Measurements from ENCODE around the gene KCTD3. TPM values are rescaled to one million over a fixed set of nuclear protein-coding genes. Genes with fewer than 3 reads are reported as not detected.

KCTD3 gene
- total RNA-seq, 1 donor from 2014 or later, result 57.9 TPM

GRCh38 chr1:215600258-215600792, 33.2 kb downstream of the KCTD3 start:
- Mint-ChIP-seq H3K9me3 (no peaks in the 10 kb centered on the region), H3K36me3 (ENCODE audit: low read depth) (peaks cover 29% of the 10 kb centered on the region), H3K27me3 (ENCODE audit: low read depth) (no peaks in the 10 kb centered on the region), H3K4me1 (peaks cover 14% of the 10 kb centered on the region), H3K4me3 (no peak overlapping the region), H3K27ac (ENCODE audit: unreplicated experiment) (peak overlapping the region; percentile 1)
- TF ChIP-seq CTCF (conservative IDR thresholded peaks at IDR 0.05), result no peak
- DNase-seq (ENCODE audit: low read depth, low spot score), result no peak

- Mint-ChIP-seq H3K27ac (ENCODE audit: unreplicated experiment) (no peak overlapping the region), H3K9me3 (no peaks in the 10 kb centered on the region), H3K4me3 (no peak overlapping the region), H3K36me3 (ENCODE audit: low read depth) (peaks cover 27% of the 10 kb centered on the region), H3K4me1 (peaks cover 20% of the 10 kb centered on the region), H3K27me3 (ENCODE audit: low read depth) (no peaks in the 10 kb centered on the region)
- no peak for DNase-seq (ENCODE audit: low read depth, low spot score)
- TF ChIP-seq CTCF (conservative IDR thresholded peaks at IDR 0.05), result no peak
These were observed 33.8 kb downstream of the KCTD3 start for GRCh38 chr1:215600867-215601266.

- H3K4me1 Mint-ChIP-seq, result peaks cover 20% of the 10 kb centered on the region
- H3K9me3 Mint-ChIP-seq, result no peaks in the 10 kb centered on the region
- H3K4me3 Mint-ChIP-seq, result no peak overlapping the region
- no peak for DNase-seq (ENCODE audit: low read depth, low spot score)
- no peak for TF ChIP-seq CTCF (conservative IDR thresholded peaks at IDR 0.05)
- no peak overlapping the region for H3K27ac Mint-ChIP-seq (ENCODE audit: unreplicated experiment)
- H3K36me3 Mint-ChIP-seq (ENCODE audit: low read depth), result peaks cover 24% of the 10 kb centered on the region
- H3K27me3 Mint-ChIP-seq (ENCODE audit: low read depth), result no peaks in the 10 kb centered on the region
These were observed 34.2 kb downstream of the KCTD3 start for GRCh38 chr1:215601276-215601675.

- no peak overlapping the region for H3K4me3 Mint-ChIP-seq
- no peak overlapping the region for H3K27ac Mint-ChIP-seq (ENCODE audit: unreplicated experiment)
- no peaks in the 10 kb centered on the region for H3K27me3 Mint-ChIP-seq (ENCODE audit: low read depth)
- H3K9me3 Mint-ChIP-seq, result no peaks in the 10 kb centered on the region
- peaks cover 9% of the 10 kb centered on the region for H3K36me3 Mint-ChIP-seq (ENCODE audit: low read depth)
- H3K4me1 Mint-ChIP-seq, result peaks cover 20% of the 10 kb centered on the region
- TF ChIP-seq CTCF (conservative IDR thresholded peaks at IDR 0.05), result no peak
- no peak for DNase-seq (ENCODE audit: low read depth, low spot score)
These were observed 36.2 kb downstream of the KCTD3 start for GRCh38 chr1:215603319-215603718.

- no peak for TF ChIP-seq CTCF (conservative IDR thresholded peaks at IDR 0.05)
- H3K27me3 Mint-ChIP-seq (ENCODE audit: low read depth), result no peaks in the 10 kb centered on the region
- no peaks in the 10 kb centered on the region for H3K9me3 Mint-ChIP-seq
- H3K4me3 Mint-ChIP-seq, result no peak overlapping the region
- peaks cover 16% of the 10 kb centered on the region for H3K36me3 Mint-ChIP-seq (ENCODE audit: low read depth)
- DNase-seq (ENCODE audit: low read depth, low spot score), result no peak
- peaks cover 14% of the 10 kb centered on the region for H3K4me1 Mint-ChIP-seq
- no peak overlapping the region for H3K27ac Mint-ChIP-seq (ENCODE audit: unreplicated experiment)
These were observed 38.0 kb downstream of the KCTD3 start for GRCh38 chr1:215605011-215605621.
